CD4-positive, alpha-beta memory T cell (primary cell): Measurements from ENCODE around the gene STX8. TPM values are rescaled to one million over a fixed set of nuclear protein-coding genes. Genes with fewer than 3 reads are reported as not detected.

ENCODE experiments used
- CTCF ChIA-PET: fragments of 350-600 bp; sonication (Branson Sonifier 250); formaldehyde crosslinking; loops from one replicate; lab custom pipeline; 2021; ENCODE audit warnings: inconsistent platforms; ENCODE audit not compliant: partially characterized antibody; lab: Charles Lee
- POLR2A ChIA-PET: fragments of 350-600 bp; sonication (Branson Sonifier 250); formaldehyde crosslinking; loops from one replicate; lab custom pipeline; 2021; ENCODE audit not compliant: partially characterized antibody; lab: Charles Lee
- DNase-seq, 5 donors: peaks; one replicate each; pipeline versions ENCODE4 v3.0.0 to v3.0.0-alpha.2; 2020 to 2022; ENCODE audit warnings: mixed read lengths in 1 of 5
- H3K27ac ChIP-seq: one replicate; pipeline ENCODE4 v1.7.0; 2013; ENCODE audit warnings: low read depth, low read length
- H3K27me3 ChIP-seq: 2 replicates; pipeline ENCODE4 v1.7.0; 2013; ENCODE audit warnings: mild to moderate bottlenecking, low read length, moderate library complexity; ENCODE audit not compliant: insufficient read depth
- H3K36me3 ChIP-seq: 2 replicates; pipeline ENCODE4 v1.7.0; 2013; ENCODE audit warnings: mild to moderate bottlenecking, low read length, moderate library complexity; ENCODE audit not compliant: insufficient read depth
- H3K4me1 ChIP-seq: 2 replicates; pipeline ENCODE4 v1.7.0; 2013; ENCODE audit warnings: mild to moderate bottlenecking, low read length, moderate library complexity; ENCODE audit not compliant: insufficient read depth
- H3K4me3 ChIP-seq, 2 donors: one replicate each; pipeline ENCODE4 v1.7.0; 2013; ENCODE audit warnings: low read length in 2 of 2, mild to moderate bottlenecking in 1 of 2
- H3K9me3 ChIP-seq, 2 donors: one replicate each; pipeline ENCODE4 v1.7.0; 2013; ENCODE audit warnings: low read length in 2 of 2, control low read depth in 1 of 2; ENCODE audit not compliant: control insufficient read depth in 1 of 2
- H3K27ac Mint-ChIP-seq, 7 donors: one replicate each; pipeline ENCODE4 v1.8.0; 2020 to 2021; ENCODE audit warnings: mixed read lengths in 7 of 7, mild to moderate bottlenecking in 6 of 7, inconsistent platforms in 3 of 7, moderate library complexity in 3 of 7
- H3K27me3 Mint-ChIP-seq, 2 donors: one replicate each; pipeline ENCODE4 v1.8.0; 2020 to 2021; ENCODE audit warnings: mixed read lengths in 2 of 2
- H3K36me3 Mint-ChIP-seq, 2 donors: one replicate each; pipeline ENCODE4 v1.8.0; 2020 to 2021; ENCODE audit warnings: mixed read lengths in 2 of 2, inconsistent platforms in 1 of 2, mild to moderate bottlenecking in 1 of 2
- H3K4me1 Mint-ChIP-seq, 4 donors: one replicate each; pipeline ENCODE4 v1.8.0; 2020 to 2021; ENCODE audit warnings: mixed read lengths in 4 of 4, mild to moderate bottlenecking in 1 of 4
- H3K4me3 Mint-ChIP-seq, 8 donors: one replicate each; pipeline ENCODE4 v1.8.0; 2020 to 2021; ENCODE audit warnings: mixed read lengths in 8 of 8, mild to moderate bottlenecking in 7 of 8, moderate library complexity in 6 of 8, inconsistent platforms in 3 of 8
- H3K9me3 Mint-ChIP-seq, 8 donors: one replicate each; pipeline ENCODE4 v1.8.0; 2020 to 2021; ENCODE audit warnings: mixed read lengths in 8 of 8, mild to moderate bottlenecking in 5 of 8, inconsistent platforms in 3 of 8, moderate library complexity in 1 of 8
- intact Hi-C: fragments of 100-400 bp; cut with micrococcal nuclease; formaldehyde crosslinking; loops from one replicate; pipeline ENCODE4 v1.15.1; 2023
- polyA plus RNA-seq, 2 donors: library from polyadenylated mRNA; unstranded; fragments of 300-500 nt; fragmentation: Illumina TruSeq; gene quantifications; one replicate each; pipeline ENCODE4 v1.2.3, GENCODE V29; 2021
- total RNA-seq, 2 experiments: library from RNA; stranded (reverse); gene quantifications; one replicate each; pipeline ENCODE4 v1.2.3, GENCODE V29; 2021

Gene STX8
- total and polyA plus RNA-seq, 4 experiments from 2014 or later: 54.2 to 206 (median 108) TPM

DNA sequence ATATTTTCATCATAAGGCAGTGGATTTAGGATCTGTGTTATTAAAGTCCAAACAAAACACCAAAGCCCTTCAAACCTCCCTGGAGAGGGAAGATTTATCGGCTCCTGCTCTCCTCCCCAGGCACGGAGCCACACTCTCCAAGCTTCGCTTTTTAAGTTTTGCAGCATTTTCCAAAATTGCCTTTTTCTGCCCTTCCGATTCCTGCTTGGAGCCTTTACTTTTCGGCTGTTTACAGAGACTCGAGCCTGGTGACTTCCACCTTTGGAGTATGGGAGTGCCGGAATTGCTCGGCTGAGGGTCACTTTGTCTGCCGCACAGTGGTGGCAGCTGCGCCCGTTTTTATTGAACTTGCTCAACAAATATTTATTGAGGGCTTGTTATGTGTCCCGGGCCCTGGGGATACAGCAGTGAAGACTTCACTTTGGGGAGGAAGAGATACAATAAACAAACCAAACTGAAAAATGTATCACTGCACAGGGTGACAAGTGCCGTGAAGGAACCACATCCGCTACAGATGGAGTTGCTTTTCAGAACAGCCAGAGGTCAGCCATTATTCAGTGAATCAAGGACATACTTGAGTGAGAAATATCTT lies 368.8 kb downstream of the STX8 start:
- ChIA-PET CTCF (no interaction called here), POLR2A (no interaction called here)
- Mint-ChIP-seq H3K36me3 (no peaks in the 10 kb centered on the region), H3K4me3 (no peak overlapping the region), H3K4me1 (peaks cover 0 to 4% (median under 1%) of the 10 kb centered on the region in 4 donors), H3K27me3 (peaks cover 0 to 1% of the 10 kb centered on the region in 2 donors), H3K27ac (no peak overlapping the region), H3K9me3 (no peaks in the 10 kb centered on the region)
- DNase-seq: no peak
- no peaks in the 10 kb centered on the region for H3K36me3 ChIP-seq
- H3K27ac ChIP-seq: no peak overlapping the region
- intact Hi-C loops: no loop called here
- H3K9me3 ChIP-seq: no peaks in the 10 kb centered on the region
- H3K27me3 ChIP-seq: no peaks in the 10 kb centered on the region
- H3K4me1 ChIP-seq: no peaks in the 10 kb centered on the region
- no peak overlapping the region for H3K4me3 ChIP-seq

DNA sequence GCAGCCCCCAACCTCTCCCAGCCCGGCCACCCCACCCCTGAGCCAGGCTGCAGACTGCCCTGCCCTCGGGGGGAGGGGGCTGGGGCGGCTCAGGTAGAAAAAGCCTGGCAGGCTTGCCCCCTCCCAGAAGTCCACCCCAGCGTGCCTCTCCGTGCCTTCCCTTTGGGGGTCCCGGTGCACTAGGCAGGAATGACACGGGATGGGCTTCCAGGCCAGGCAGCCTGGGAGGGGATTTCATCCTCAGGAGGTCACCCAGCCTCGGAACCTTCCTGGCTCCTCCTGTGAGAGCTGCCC lies 369.3 kb downstream of the STX8 start:
- H3K27ac Mint-ChIP-seq: no peak overlapping the region
- H3K27me3 ChIP-seq: no peaks in the 10 kb centered on the region
- H3K4me1 Mint-ChIP-seq: peaks cover 0 to 4% (median under 1%) of the 10 kb centered on the region in 4 donors
- no peaks in the 10 kb centered on the region for H3K9me3 ChIP-seq
- CTCF ChIA-PET: no interaction called here
- no peak overlapping the region for H3K27ac ChIP-seq
- intact Hi-C loops: no loop called here
- peaks cover 0 to 1% of the 10 kb centered on the region in 2 donors for H3K27me3 Mint-ChIP-seq
- H3K36me3 Mint-ChIP-seq: no peaks in the 10 kb centered on the region
- no peaks in the 10 kb centered on the region for H3K9me3 Mint-ChIP-seq
- H3K4me3 ChIP-seq: no peak overlapping the region
- H3K4me1 ChIP-seq: no peaks in the 10 kb centered on the region
- no peak for DNase-seq
- no peak overlapping the region for H3K4me3 Mint-ChIP-seq
- H3K36me3 ChIP-seq: no peaks in the 10 kb centered on the region
- POLR2A ChIA-PET: no interaction called here

DNA sequence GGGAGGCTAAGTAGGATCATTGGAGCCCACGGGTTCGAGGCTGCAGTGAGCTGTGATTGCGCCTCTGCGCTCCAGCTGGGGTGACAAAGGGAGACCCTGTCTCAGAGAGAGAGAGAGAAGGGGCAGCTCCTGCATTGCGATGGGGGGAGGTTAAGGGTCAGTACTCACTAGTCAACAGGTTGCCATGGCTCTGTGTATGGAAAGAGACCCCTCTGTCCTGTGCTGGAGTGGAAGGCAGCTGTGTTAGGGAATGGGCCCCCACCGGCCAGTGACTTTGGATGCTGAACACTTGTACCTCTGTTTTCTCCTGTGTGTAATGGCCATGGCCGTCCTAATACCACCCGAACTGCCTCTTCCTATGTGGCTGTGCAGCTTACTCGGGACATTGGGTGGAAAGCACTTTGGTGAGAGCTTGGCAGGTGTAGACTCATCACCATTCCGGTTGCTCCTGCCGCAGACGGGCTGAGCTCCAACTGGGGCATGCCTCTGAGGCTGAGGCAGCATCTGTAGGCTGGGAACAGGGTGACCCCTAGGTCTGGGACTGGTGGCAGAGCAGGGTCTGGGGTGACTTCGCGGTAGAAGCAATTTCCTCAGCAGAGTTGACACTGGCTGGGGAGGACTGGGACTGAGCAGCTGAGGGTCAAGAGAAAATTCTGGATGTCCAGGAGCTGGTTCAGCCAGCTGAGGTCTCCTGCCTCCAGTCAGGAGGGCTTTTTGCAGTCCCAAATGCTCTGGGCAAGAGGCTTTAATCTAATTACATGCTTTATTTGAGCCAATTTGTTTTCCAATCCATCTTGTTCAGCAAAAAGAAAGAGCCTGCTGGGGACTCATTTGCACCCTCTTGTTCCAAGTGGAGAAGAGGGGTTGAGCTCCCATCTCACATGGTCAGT lies 369.9 kb downstream of the STX8 start:
- H3K36me3 ChIP-seq: no peaks in the 10 kb centered on the region
- no peak overlapping the region for H3K4me3 ChIP-seq
- Mint-ChIP-seq H3K9me3 (no peaks in the 10 kb centered on the region), H3K36me3 (no peaks in the 10 kb centered on the region), H3K27ac (no peak overlapping the region), H3K27me3 (peaks cover 1 to 4% of the 10 kb centered on the region in 2 donors), H3K4me3 (no peak overlapping the region), H3K4me1 (peaks cover 0 to 4% (median under 1%) of the 10 kb centered on the region in 4 donors)
- DNase-seq: no peak
- ChIA-PET CTCF (no interaction called here), POLR2A (interaction anchor here (0.5 kb wide), 1 partner anchor 714 kb away, joined by 5 read pairs; no protein-coding TSS in a partner anchor)
- no peak overlapping the region for H3K27ac ChIP-seq
- no peaks in the 10 kb centered on the region for H3K4me1 ChIP-seq
- H3K9me3 ChIP-seq: no peaks in the 10 kb centered on the region
- H3K27me3 ChIP-seq: no peaks in the 10 kb centered on the region
- intact Hi-C loops: no loop called here

DNA sequence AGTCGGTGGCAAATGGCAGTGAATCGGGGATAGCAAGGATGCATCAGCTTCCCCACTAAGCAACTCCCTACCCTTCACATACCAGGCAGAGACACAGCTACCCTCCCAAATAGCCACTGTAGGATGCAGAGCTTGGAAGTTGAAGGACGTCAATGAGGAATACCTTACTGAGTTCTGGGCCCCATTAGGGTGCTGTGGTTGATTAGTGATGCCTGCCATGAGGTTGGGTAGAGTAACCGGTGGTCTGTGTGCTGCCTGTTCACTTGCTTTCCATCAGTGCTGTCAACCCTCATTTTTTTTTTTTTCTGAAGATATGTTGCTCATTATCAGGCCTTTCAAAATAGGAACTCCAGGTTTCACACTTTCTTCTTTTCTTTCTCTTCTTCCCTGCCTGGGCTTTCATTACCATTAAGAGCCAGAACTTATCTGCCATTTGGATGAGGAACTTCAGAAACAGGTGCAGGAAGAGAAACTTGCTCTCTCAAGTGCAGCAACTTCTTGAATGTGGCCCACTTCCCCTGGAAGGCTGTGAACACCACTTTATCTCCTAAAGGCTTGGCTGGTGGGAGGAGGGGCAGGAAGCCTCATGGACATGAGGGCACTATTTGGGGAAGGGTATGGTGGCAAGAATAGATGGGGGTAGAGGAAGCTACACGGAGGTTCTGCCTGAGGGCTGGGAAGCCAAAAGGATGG lies 370.8 kb downstream of the STX8 start:
- no peak overlapping the region for H3K27ac ChIP-seq
- intact Hi-C loops: no loop called here
- no peaks in the 10 kb centered on the region for H3K36me3 ChIP-seq
- no peaks in the 10 kb centered on the region for H3K36me3 Mint-ChIP-seq
- ChIA-PET CTCF (no interaction called here), POLR2A (no interaction called here)
- no peaks in the 10 kb centered on the region for H3K27me3 ChIP-seq
- H3K4me1 ChIP-seq: no peaks in the 10 kb centered on the region
- no peak overlapping the region for H3K4me3 ChIP-seq
- no peaks in the 10 kb centered on the region for H3K9me3 ChIP-seq
- no peaks in the 10 kb centered on the region for H3K9me3 Mint-ChIP-seq
- H3K4me1 Mint-ChIP-seq: peaks cover 0 to 4% (median 0%) of the 10 kb centered on the region in 4 donors
- no peak overlapping the region for H3K4me3 Mint-ChIP-seq
- H3K27ac Mint-ChIP-seq: peak overlapping the region in 1 of 7 donors; percentile 67
- DNase-seq: no peak
- H3K27me3 Mint-ChIP-seq: peaks cover 1 to 5% of the 10 kb centered on the region in 2 donors

DNA sequence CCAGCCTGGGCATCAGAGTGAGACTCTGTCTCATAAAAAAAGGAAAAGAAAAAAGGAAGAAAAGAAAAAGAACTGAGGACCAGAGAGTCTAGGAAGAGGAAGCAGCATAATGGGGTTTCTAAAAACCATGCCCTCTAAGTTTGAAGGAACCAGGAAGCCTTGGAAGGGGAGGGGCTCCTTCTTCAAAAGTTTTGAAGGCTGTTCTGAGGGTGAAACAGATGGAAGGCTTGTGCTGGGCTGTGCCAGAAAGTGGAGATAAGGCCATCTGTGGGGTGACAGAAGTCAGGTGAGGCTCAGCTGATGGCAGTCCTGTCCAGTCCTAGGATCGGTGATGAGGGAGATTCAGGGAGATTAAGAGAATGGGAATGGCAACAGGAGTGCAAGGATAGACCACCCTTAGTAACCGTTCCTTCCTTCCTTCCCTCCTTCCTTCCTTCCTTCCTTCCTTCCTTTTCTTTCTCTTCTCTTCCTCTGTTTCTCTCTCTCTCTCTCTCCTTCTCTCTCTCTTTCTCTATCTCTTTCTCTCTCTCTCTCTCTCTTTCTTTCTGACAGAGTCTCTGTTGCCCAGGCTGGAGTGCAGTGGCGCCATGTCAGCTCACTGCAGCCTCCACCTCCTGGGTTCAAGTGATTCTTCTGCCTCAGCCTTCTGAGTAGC lies 371.7 kb downstream of the STX8 start:
- Histone ChIP-seq H3K4me1 (no peaks in the 10 kb centered on the region), H3K36me3 (no peaks in the 10 kb centered on the region), H3K27me3 (no peaks in the 10 kb centered on the region), H3K4me3 (no peak overlapping the region), H3K9me3 (no peaks in the 10 kb centered on the region), H3K27ac (no peak overlapping the region)
- Mint-ChIP-seq H3K9me3 (peaks cover 0 to 3% (median 0%) of the 10 kb centered on the region in 8 donors), H3K27ac (peak overlapping the region in 1 of 7 donors; percentile 53), H3K4me1 (peaks cover 0 to 4% (median 0%) of the 10 kb centered on the region in 4 donors), H3K27me3 (peaks cover 1 to 8% of the 10 kb centered on the region in 2 donors), H3K36me3 (no peaks in the 10 kb centered on the region), H3K4me3 (no peak overlapping the region)
- no peak for DNase-seq
- intact Hi-C loops: no loop called here
- ChIA-PET POLR2A (no interaction called here), CTCF (no interaction called here)

DNA sequence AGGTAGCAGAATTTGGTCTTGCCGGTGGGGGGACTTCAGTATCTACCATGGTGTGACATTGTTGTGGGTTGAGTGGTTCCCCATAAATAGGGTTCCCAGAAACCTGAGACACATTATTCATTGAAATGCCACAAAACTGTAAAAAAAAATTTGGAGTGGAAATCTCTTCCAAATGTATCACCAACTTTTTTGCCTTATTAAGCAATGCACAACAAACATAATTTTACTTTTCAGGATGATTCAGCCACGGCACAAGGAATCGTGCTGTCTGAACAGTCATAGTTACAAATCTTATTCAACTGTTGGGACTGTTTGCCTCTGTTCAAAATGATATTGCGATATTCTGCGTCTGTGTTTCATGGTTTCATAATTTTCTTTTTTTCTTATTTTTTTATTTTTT lies 373.1 kb downstream of the STX8 start:
- no peaks in the 10 kb centered on the region for H3K27me3 ChIP-seq
- H3K36me3 ChIP-seq: no peaks in the 10 kb centered on the region
- POLR2A ChIA-PET: interaction anchor here (0.6 kb wide), 1 partner anchor 44 kb away, joined by 3 read pairs; no protein-coding TSS in a partner anchor
- Mint-ChIP-seq H3K4me1 (peaks cover 0 to 4% (median 0%) of the 10 kb centered on the region in 4 donors), H3K36me3 (no peaks in the 10 kb centered on the region), H3K27ac (no peak overlapping the region), H3K4me3 (no peak overlapping the region), H3K27me3 (peaks cover 1 to 11% of the 10 kb centered on the region in 2 donors), H3K9me3 (peaks cover 0 to 3% (median 0%) of the 10 kb centered on the region in 8 donors)
- no peak overlapping the region for H3K4me3 ChIP-seq
- intact Hi-C loops: no loop called here
- CTCF ChIA-PET: no interaction called here
- H3K9me3 ChIP-seq: no peaks in the 10 kb centered on the region
- no peaks in the 10 kb centered on the region for H3K4me1 ChIP-seq
- no peak overlapping the region for H3K27ac ChIP-seq
- DNase-seq: no peak
